DMS114 treated with DMSO at 0.1 percent for 48 hours (cell line): Measurements from ENCODE around the gene BCAR1.
"Not testable (repeated sequence)": the region's sequence is repeated elsewhere in the genome, so short reads cannot be mapped to it uniquely, and the experiment has no call there.

ENCODE experiments used
- DNase-seq: peaks from one replicate; lab custom pipeline; 2025; ENCODE audit not compliant: unreplicated experiment; lab: John Stamatoyannopoulos, UW

Gene BCAR1

GRCh38 chr16:75241412-75241811 is 10.0 kb downstream of the BCAR1 start:
- DNase-seq, result no peak

- not testable (repeated sequence) for DNase-seq
Observed at GRCh38 chr16:75240633-75241032, 10.8 kb downstream of the BCAR1 start.

- DNase-seq, result no peak
Observed at GRCh38 chr16:75239542-75240122, 11.8 kb downstream of the BCAR1 start.

GRCh38 chr16:75238853-75239541 is 12.4 kb downstream of the BCAR1 start:
- DNase-seq, result no peak

- no peak for DNase-seq
Observed at GRCh38 chr16:75238132-75238852, 13.1 kb downstream of the BCAR1 start.

- DNase-seq, result no peak
Observed at GRCh38 chr16:75237398-75238131, 13.9 kb downstream of the BCAR1 start.

GRCh38 chr16:75236736-75237397 is 14.6 kb downstream of the BCAR1 start:
- no peak for DNase-seq

- DNase-seq, result no peak
Observed at GRCh38 chr16:75236232-75236631, 15.2 kb downstream of the BCAR1 start.

GRCh38 chr16:75235721-75236193 is 15.7 kb downstream of the BCAR1 start:
- no peak for DNase-seq

- DNase-seq, result no peak
Observed at GRCh38 chr16:75234856-75235696, 16.3 kb downstream of the BCAR1 start.

GRCh38 chr16:75233611-75233938 is 17.8 kb downstream of the BCAR1 start:
- DNase-seq, result no peak

- no peak for DNase-seq
Observed at GRCh38 chr16:75231570-75231969, 19.9 kb downstream of the BCAR1 start.

- no peak for DNase-seq
Observed at GRCh38 chr16:75230471-75231110, 20.8 kb downstream of the BCAR1 start.

- DNase-seq, result no peak
Observed at GRCh38 chr16:75229172-75230031, 22.0 kb downstream of the BCAR1 start.

- DNase-seq, result no peak
Observed at GRCh38 chr16:75228143-75228976, 23.1 kb downstream of the BCAR1 start.

GRCh38 chr16:75227361-75228142 is 23.9 kb downstream of the BCAR1 start:
- DNase-seq, result no peak
